Stimulated activated CD8-positive, alpha-beta memory T cell treated with anti-CD3 and anti-CD28 coated beads, Interleukin-4, amount 100 ng/mL, for 1 hour (primary cell): ENCODE results near the gene E4F1.

Experiments used
- DNase-seq, 2 donors: peaks; one replicate each; pipeline ENCODE4 v3.0.0-alpha.2; 2020; ENCODE audit warnings: low read depth in 2 of 2, low spot score in 1 of 2

The E4F1 gene

DNA sequence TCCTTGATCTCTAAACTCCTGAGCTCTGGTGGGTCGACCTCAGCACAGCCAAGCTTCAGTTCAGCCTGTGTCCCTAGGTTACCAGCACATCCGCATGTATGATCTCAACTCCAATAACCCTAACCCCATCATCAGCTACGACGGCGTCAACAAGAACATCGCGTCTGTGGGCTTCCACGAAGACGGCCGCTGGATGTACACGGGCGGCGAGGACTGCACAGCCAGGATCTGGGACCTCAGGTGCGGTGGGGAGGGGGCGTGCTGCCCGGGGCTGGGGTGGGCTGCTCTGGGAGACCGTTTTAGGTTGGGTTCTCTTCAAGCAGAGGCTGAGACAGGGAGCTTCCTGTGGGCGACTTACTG, 17.0 kb upstream of the E4F1 start:
- no peak for DNase-seq

DNA sequence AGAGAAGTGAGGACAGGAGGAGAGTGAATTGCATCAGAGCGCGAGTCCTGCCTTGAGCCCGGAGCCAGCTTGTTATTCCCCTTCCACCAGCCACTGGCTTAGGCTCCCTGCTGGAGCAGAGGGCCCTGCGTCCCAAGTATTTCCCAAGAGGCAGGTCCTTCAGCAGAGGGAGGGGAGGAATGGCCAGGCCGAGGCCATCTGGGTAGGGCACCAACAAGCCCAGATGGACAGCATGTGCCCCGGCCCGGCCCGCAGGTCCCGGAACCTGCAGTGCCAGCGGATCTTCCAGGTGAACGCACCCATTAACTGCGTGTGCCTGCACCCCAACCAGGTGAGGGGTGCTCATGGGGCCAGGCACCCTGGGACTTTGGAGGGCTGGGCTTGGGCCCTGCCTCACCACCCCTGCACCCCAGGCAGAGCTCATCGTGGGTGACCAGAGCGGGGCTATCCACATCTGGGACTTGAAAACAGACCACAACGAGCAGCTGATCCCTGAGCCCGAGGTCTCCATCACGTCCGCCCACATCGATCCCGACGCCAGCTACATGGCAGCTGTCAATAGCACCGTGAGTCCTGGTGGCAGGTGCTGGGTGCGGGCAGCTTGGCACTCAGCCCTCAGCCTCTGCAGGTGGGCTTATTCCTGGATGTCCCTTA, 16.5 kb upstream of the E4F1 start:
- DNase-seq = no peak

DNA sequence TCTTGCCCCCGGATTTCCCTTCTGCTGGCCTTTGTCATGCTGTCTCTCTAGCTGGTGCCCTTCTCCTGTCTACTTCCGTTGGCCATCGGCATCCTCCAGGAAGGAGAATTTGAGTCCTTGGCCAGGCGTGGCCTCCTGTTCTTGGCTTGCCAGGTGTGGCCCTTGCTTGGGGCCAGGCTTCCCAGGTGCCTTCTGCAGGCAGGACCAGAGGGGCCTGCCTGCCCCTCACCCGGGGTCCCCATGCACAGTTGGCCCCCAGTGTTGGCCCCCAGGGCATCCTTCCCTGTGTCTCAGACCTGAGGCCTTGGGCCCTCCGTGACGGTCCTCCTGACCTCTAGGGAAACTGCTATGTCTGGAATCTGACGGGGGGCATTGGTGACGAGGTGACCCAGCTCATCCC, 15.5 kb upstream of the E4F1 start:
- no peak for DNase-seq

DNA sequence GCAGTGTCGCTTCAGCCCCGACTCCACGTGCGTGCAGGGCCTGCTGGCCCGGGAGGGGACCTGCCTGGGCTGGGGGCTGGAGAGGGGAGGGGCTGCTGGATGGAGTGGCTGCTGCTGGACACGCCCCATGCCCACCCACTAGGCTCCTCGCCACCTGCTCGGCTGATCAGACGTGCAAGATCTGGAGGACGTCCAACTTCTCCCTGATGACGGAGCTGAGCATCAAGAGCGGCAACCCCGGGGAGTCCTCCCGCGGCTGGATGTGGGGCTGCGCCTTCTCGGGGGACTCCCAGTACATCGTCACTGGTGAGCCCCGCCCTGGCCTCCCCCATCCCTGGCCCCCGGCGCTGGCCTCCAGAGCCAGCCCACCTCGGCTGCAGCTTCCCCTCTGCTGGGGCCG, 15.1 kb upstream of the E4F1 start:
- no peak for DNase-seq

DNA sequence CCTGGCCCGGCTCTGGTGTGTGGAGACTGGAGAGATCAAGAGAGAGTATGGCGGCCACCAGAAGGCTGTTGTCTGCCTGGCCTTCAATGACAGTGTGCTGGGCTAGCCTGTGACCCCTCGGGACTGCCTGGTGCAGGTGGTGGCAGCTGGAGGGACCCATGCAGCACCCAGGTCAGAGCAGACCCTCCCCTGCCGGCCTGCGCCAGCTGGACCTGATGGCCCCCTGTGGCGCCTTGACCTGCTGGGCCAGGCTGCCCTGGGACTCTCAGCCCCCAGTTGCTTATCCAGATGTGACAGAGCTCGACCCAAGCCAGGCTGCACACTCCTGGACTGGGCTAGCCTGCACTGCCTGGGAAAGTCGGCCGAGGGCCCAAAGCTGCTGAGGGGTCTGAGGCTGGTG, 14.6 kb upstream of the E4F1 start:
- DNase-seq = no peak

DNA sequence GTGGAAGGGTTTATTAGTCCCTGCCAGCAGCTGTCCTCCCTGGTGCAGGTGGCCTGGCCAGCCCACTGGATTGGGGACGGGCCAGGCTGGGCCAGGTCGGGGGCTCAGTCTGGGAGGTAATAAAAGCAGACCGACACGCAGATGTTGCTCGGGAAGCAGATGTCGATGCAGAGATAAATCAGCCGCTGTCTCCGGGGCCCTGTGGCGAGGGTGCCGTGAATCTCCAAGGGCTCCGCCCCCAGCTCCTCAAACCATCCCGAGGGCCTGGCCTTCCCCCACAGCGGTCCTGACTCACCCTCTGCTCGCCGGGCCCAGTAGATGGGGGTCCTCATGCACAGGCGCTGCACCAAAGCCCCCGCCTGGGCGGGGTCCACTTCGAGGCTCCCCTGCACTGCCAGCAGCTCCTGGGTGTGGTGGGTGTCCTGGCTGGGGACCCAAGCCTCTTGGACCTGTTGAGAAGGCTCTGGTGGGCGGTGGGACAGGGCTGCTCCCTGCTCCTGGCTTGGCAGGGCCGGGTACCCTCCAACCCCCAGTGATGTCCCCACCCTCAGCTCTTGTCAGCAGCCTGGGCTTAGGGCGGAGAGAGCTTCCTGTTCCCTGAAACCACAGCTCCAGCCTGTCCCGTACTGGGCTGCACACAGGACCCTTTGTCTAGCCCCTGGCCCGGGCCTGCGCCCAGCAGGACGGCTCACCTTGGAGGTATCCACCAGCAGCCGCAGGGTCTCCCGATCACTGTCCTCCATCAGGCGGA, 14.0 kb upstream of the E4F1 start:
- DNase-seq = no peak

DNA sequence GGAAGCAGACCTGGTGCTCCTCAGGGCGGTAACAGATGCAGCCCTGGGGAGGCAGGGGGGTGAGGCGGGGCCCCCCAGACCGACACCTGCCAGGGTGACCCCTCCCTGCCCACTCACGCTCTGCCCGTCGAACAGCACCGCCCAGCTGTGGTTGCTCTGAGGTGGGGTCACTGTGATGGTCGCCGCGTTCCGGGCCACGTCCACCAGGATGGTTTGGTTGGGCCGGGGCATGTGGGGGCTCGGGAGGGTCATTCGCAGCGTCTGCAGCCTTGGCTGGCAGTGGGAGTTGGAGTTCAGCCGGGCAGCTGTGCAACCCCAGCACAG, 13.4 kb upstream of the E4F1 start:
- no peak for DNase-seq

DNA sequence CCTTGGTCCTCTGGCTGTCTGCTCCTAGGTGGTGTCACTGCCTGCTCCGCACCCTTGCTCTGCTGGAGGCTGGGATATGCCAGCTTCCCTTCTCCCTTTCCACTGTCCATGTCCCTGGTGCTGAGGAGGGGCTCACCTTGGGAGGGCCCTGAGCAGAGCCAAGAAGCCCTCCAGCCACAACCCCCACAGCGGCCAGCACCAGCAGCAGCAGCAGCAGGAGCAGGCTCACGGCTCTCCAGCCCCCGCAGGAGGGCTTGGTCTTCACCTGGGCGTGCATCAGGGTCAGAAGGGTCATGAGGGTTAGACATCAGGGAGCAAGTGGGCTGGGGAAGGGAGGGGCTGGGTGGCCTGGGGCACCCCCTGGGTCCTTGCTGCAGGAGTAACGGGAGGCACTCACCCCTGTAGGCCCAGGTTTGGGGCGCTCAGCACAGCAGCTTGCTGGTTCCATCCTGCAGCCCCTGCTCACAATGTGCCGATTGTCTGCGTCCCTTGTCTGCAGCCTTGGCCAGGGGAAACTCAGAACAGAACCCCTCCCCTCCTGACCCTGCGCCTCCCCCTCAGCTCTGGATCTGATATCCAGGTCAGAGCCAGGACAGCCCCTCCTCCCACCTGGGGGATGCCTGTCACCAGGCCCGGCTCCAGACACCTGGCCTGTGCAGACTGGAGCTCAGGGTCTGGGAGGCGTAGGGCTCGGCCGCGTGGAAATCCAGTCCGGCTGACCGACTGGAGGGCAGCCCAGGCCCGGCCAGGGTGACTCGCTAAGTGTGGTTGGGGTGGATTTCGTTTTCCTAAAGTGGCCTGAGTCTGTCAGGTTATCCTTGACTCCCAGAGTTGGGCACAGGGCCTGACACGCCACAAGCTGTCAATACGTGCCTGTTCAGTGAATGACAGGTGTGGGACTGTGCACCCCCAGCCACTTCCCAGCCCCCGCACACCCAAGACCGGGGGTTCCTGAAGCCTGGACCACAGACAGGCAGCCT, 12.7 kb upstream of the E4F1 start, which contains the start of gene BRICD5:
BRICD5 (minus strand) TSS at position 478 of the 980 bp plus-strand sequence; CDS start at position 448, 30 bp downstream.
- DNase-seq = no peak

DNA sequence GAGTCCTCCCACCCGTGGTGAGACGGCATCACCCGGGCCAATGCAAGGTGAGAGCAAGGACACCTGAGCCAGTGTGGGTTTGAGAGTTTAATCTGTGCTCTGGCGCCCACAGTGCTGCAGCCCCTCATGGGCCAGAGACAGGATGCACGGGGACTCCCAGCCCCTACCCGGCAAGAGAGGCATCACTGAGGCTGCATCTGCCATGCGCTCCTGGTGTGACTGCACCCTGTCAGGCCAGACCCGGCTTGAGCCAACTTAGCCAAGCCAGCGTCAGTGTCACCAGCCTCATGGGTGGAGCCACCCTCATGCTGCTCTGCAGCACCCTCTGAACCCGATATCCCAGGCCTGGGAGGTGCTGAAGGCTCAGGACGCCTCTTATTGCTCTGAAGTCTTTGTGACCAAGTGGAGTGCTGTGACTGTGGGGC, 11.5 kb upstream of the E4F1 start:
- DNase-seq = no peak

DNA sequence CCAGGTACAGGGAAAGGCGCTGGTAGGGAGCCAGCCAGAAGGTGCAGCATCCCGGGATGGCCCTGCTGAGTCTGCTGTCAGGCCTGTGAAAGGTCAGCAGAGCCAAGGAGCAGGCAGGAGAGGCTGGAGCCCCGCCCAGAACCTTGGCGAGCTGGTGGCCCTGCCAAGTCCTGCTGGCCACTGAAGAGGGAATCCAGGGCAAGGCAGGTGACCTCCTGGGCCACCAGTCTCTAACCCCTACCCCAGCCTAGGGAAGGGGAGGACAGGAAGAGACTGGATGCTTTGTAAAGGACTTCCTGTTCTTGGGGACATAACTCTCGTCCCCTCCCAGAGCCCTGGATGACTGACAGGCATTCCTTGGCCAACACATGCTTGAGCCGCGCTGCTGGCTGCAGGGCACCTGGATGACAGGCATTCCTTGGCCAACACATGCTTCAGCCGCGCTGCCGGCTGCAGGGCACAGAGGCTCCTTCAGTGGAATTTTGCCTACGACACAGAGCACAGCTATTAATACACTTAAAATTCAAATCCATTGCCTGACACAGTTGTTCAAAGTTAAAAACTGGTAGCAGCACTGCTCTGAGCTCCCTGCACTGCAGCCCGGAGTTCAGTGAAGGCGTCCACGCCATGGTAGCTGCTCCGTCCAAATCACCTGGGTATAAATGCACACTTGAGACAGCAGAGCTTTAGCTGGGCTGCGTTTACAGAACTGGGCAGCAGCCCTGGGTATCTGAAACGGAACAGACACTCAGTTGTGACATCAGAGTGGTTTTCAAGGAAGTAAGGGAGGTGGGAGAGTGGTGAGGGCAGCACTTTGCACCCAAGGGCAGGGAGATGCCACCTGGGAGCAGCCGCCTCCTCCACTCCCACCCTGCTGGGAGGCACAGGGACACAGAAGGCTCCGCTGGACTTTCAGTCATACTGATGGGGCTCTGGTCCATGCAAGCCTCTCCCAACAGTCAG, 10.7 kb upstream of the E4F1 start:
- DNase-seq = no peak

DNA sequence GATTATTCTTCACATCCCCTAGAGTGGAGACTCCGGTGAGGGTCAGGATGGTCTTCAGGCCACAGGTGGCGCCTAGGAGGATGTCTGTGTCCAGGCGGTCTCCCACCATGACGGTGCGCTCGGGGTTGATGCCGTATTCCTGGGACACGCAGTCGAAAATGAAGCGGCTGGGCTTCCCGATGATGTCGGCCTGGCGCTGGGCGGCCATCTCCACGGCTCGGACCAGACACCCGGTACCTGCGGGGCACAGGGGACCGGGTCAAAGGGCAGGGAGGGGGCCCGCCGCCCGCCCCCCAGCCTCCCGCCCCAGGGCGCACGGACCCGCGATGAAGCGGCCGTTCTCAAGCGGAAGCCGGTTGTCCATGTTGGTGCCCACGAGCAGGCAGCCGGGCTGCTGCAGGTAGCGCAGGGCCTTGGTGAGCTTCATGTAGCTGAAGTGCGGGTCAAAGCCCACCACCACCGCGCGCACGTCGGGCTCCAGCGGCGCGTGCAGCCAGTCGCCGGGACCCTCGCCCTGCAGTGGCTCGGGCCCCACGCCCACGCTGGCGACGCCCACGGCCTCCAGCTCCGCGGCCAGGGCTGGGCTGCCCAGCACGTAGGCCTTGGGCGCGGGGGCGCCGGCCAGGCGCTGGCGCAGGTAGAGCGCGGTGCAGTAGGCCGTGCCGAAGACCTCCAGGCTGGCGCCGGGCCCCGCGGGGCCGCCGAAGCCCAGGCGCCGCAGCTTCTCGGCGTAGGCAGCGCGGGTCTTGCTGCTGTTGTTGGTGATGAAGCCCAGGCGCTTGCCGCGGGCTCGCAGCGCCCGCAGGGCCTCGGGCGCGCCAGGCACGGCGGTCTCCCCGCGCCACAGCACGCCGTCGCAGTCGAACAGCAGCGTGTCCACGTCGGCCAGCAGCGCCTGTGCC, 9.3 kb upstream of the E4F1 start:
- no peak for DNase-seq

DNA sequence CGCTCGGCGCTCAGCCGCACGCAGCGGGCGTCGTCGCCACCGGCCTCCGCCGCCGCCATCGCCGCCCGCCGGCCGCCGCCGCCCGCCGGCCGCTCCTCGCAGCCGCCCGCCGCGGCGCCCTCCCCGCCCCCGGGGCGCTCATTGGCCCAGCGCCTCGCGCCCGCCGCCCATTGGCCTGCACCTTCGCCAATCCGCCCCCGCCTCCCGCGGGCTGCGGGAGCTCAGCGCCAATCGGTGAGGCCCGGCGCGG, 8.7 kb upstream of the E4F1 start, which contains the start of gene PGP:
PGP (minus strand) TSS at position 122 of the 250 bp plus-strand sequence; CDS start at position 59, 63 bp downstream.
- no peak for DNase-seq

DNA sequence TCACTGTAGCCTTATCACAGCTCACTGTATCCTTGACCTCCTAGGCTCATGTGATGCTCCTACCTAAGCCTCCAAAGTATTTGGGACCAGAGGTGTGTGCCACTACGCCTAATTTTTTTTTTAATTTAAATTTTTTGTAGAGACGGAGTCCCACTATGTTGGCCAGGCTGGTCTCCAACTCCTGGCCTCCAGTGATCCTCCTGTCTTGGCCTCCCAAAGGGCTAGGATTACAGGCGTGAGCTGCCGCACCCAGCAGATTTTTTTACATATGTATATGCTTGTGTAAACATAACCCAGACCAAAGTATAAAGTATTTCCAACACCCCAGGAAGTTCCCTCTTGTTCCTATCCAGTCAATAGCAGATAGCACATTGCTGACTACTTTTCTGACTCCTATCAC, 7.1 kb upstream of the E4F1 start:
- DNase-seq = no peak

DNA sequence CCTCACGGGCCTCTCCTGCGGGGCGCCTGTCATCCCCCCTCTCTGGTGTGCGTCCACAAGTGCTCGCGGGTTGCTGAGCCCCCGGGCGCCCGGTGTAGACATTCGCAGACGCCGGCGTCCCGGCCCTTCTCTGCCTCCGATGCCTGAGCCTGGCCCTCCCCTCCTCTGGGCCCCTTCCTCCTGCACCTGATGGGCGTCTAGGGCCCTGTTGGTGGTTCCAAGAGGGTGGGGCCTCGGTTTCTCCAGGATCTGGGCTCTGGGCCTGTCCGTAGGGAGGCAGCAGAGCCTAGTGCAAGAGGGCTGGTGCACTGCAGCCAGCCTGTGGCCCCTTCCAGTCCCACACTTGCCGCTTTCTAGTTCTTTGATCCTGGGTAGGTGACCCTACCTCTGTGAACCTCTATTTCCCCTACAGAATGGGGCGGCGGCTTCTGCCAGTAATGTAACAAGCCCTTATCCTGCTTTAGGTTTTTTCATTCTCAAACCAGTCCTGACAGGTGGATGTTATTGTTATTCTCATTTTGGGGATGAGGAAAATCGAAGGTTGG, 623 bp downstream of the E4F1 start:
- no peak for DNase-seq

DNA sequence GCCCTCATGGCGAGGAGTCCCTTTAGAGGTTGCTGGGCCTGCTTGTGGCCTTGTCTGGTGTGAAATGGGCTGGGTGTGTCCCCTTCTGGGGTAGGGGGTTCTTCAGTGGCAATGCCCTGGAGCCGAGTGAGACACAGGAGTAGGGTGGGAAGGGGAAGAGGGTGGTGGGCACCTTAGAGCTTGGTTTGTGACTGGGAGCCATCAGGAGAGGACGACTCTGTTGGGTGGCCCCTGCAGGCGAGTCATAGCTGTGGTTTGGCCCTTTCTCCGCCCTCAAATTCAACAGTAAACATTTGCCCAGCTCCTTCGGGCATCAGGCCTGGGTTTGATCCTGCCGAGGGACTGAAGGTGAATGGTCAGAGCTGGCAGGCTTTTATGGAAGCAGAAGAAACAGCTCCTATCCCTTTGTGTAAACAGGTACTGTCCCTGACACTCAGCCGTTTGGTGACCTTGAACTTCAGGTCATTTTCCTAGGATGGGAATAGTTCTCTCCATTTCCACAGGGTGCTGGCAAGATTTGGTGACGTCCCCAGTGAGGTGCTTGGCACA, 2.9 kb downstream of the E4F1 start:
- no peak for DNase-seq

DNA sequence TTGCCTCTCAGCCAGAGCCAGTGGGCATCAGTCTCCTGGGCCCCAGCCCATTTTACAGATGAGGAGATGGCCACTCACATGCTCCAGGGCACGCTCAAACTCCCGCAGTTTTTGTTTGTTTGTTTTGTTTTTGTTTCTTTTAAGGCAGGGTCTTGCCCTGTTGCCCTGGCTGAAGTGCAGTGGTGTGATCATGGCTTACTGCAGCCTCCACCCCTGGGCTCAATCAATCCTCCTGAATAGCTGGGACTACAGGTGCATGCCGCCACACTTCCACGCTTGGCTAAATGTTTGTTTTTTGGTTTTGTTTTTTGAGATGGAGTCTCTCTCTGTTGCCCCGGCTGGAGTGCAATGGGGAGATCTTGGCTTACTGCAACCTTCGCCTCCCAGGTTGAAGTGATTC, 3.5 kb downstream of the E4F1 start:
- no peak for DNase-seq

DNA sequence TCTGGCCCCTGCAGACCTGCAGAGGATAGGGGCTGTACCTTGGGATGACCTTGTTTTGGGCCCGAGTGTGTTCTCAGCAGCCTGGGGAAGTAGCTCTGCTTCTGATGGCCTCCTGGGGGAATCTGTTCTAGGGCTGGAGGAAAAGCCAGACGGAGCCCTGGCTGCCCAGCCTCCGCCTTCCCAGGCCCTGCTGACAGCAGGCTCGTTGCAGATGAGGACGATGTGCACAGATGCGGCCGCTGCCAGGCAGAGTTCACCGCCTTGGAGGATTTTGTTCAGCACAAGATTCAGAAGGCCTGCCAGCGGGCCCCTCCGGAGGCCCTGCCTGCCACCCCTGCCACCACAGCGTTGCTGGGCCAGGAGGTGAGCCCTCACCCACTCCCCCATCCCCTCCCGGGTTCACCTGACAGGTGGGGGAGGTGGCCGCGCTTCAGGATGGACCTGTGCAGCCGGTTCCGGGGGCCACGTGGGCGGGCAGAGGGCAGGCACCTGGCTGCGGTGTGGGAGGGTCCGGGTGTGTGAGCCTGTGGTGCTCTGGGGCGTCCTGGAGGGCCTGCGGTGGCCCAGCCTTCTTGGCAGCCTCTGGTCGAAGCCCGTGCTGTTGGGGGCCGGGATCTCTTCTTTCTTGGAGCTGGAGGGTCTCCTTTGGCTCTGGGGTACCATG, 4.9 kb downstream of the E4F1 start:
- no peak for DNase-seq

DNA sequence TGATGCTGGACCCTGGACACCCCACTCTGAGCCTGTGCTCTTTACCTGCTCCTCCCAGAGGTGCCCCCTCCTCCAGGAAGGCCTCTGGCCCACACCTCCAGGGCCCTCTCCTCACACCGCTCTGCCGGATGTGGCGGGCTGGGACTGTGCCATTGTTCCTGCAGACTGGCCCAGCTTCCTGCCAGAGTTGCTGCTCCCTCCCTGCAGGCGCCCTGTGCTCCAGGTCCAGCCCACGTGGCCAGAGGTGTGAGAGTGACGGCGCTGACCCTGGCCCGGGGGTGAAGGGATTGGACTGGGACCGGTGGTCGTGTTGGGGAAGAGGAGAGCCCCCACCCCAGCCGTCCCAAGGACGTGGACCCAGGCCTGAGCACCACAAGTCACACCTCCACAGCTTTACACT, 5.7 kb downstream of the E4F1 start:
- no peak for DNase-seq
